HepG2 (cell line): ENCODE measurements around the gene CDK12. TPM values are rescaled to one million over a fixed set of nuclear protein-coding genes. Genes with fewer than 3 reads are reported as not detected.
A peak's percentile ranks its signal among the peaks of the same experiment; 100 is the strongest.

Experiments used
- ADNP ChIP-seq: sonication (generic); formaldehyde crosslinking; IDR thresholded peaks from 2 replicates; pipeline ENCODE4 v1.4.0; 2020; ENCODE audit warnings: missing genetic modification reagents
- ARID2 ChIP-seq: sonication (generic); formaldehyde crosslinking; IDR thresholded peaks from 2 replicates; pipeline ENCODE4 v1.8.1; 2022; ENCODE audit warnings: mild to moderate bottlenecking, missing genetic modification reagents, borderline replicate concordance
- ARNTL ChIP-seq: sonication (generic); formaldehyde crosslinking; IDR thresholded peaks from 2 replicates; pipeline ENCODE4 v1.4.0; 2020; ENCODE audit warnings: mild to moderate bottlenecking, missing genetic modification reagents
- GABPA ChIP-seq, 2 experiments: IDR thresholded peaks; 2 replicates each; pipeline ENCODE4 v1.6.1; 2011 to 2016; ENCODE audit warnings: low read depth in 2 of 2, low read length in 1 of 2, missing biosample characterization in 1 of 2, missing genetic modification characterization in 1 of 2
- HHEX ChIP-seq: IDR thresholded peaks from 2 replicates; pipeline ENCODE4 v1.6.1; 2016; ENCODE audit warnings: control low read depth
- KDM5B ChIP-seq: sonication (generic); formaldehyde crosslinking; IDR thresholded peaks from 2 replicates; pipeline ENCODE4 v1.4.0; 2020; ENCODE audit warnings: missing genetic modification reagents, mild to moderate bottlenecking, borderline replicate concordance
- KLF12 ChIP-seq: sonication (generic); formaldehyde crosslinking; IDR thresholded peaks from 2 replicates; pipeline ENCODE4 v1.4.0; 2020; ENCODE audit warnings: missing genetic modification reagents, borderline replicate concordance
- KMT2A ChIP-seq: sonication (generic); formaldehyde crosslinking; IDR thresholded peaks from 2 replicates; pipeline ENCODE4 v1.4.0; 2020; ENCODE audit warnings: missing genetic modification reagents
- MIER2 ChIP-seq: IDR thresholded peaks from 2 replicates; pipeline ENCODE4 v1.6.1; 2016; ENCODE audit warnings: missing biosample characterization, missing genetic modification reagents
- NCOA1 ChIP-seq: sonication (generic); formaldehyde crosslinking; IDR thresholded peaks from 2 replicates; pipeline ENCODE4 v1.9.0; 2021; ENCODE audit warnings: missing genetic modification reagents
- POLR2AphosphoS5 ChIP-seq: IDR thresholded peaks from 2 replicates; pipeline ENCODE4 v1.6.1; 2012; ENCODE audit warnings: low read depth, low read length
- SP4 ChIP-seq: sonication (generic); formaldehyde crosslinking; IDR thresholded peaks from 2 replicates; pipeline ENCODE4 v1.8.1; 2023; ENCODE audit warnings: mild to moderate bottlenecking, missing genetic modification reagents
- TBX2 ChIP-seq: sonication (generic); formaldehyde crosslinking; IDR thresholded peaks from 2 replicates; pipeline ENCODE4 v1.5.0; 2020; ENCODE audit warnings: missing genetic modification reagents, mild to moderate bottlenecking, borderline replicate concordance
- USF2 ChIP-seq, 2 experiments: sonication (generic) in 1 of 2; formaldehyde crosslinking in 1 of 2; IDR thresholded peaks; 2 replicates each; pipeline versions ENCODE4 v1.5.1 to v1.6.1; 2011 to 2020; ENCODE audit warnings: borderline replicate concordance in 1 of 2, low read depth in 1 of 2, low read length in 1 of 2, mild to moderate bottlenecking in 1 of 2, missing genetic modification reagents in 1 of 2, moderate library complexity in 1 of 2
- XRCC5 ChIP-seq: fragments of 200-400 bp; formaldehyde crosslinking; optimal IDR thresholded peaks from 2 replicates; pipeline ENCODE3; 2017; ENCODE audit warnings: mild to moderate bottlenecking, low read length
- ZFP36 ChIP-seq: fragments of 150-350 bp; IDR thresholded peaks from 2 replicates; pipeline ENCODE4 v1.6.1; 2018; ENCODE audit warnings: borderline replicate concordance, low read length, low read depth; ENCODE audit not compliant: partially characterized antibody
- ZNF282 ChIP-seq: fragments of 450-650 bp; IDR thresholded peaks from 2 replicates; pipeline ENCODE4 v1.6.1; 2018; ENCODE audit not compliant: partially characterized antibody
- ZNF292 ChIP-seq: sonication (generic); formaldehyde crosslinking; IDR thresholded peaks from 2 replicates; pipeline ENCODE4 v1.8.1; 2022; ENCODE audit warnings: mild to moderate bottlenecking, low read depth, missing genetic modification reagents, borderline replicate concordance
- ZNF350 ChIP-seq: sonication (generic); formaldehyde crosslinking; IDR thresholded peaks from 2 replicates; pipeline ENCODE4 v1.4.0; 2020; ENCODE audit warnings: mild to moderate bottlenecking, low read depth, missing genetic modification reagents, borderline replicate concordance
- ZNF44 ChIP-seq: sonication (generic); formaldehyde crosslinking; IDR thresholded peaks from 2 replicates; pipeline ENCODE4 v1.5.1; 2020; ENCODE audit warnings: mild to moderate bottlenecking, missing genetic modification reagents
- ZNF619 ChIP-seq: sonication (generic); formaldehyde crosslinking; IDR thresholded peaks from 2 replicates; pipeline ENCODE4 v1.4.0; 2020; ENCODE audit warnings: mild to moderate bottlenecking, missing genetic modification reagents
- polyA plus RNA-seq, 8 experiments: library from polyadenylated mRNA; depleted of rRNA in 3 of 8; stranded (reverse) in 7 of 8; unstranded in 1 of 8; fragments of >200 nt; fragmentation: Illumina TruSeq in 4 of 8; extraction: Trizol in 4 of 8; gene quantifications; 2 replicates each; pipeline versions ENCODE4 v1.2.1 to v1.2.3, GENCODE V29; 2011 to 2016; ENCODE audit warnings: low read depth in 4 of 8, missing spikeins in 1 of 8, mixed read lengths in 1 of 8; ENCODE audit not compliant: insufficient read depth in 1 of 8
- total RNA-seq, 5 experiments: library from RNA; depleted of rRNA; stranded (reverse); fragments of >200 nt; fragmentation: Illumina TruSeq; extraction: Trizol; gene quantifications; 2 replicates each; pipeline ENCODE4 v1.2.3, GENCODE V29; 2016; ENCODE audit warnings: low read depth in 1 of 5
- TF ChIP-seq, protein P1 (sequence below): sonication (generic); formaldehyde crosslinking; IDR thresholded peaks from 2 replicates; pipeline ENCODE4 v1.5.0; 2020; ENCODE audit warnings: missing genetic modification reagents, mild to moderate bottlenecking, borderline replicate concordance
- TF ChIP-seq, protein P2 (sequence below): sonication (generic); formaldehyde crosslinking; IDR thresholded peaks from 2 replicates; pipeline ENCODE4 v1.5.0; 2020; ENCODE audit warnings: missing genetic modification reagents
- TF ChIP-seq, protein P3 (sequence below): IDR thresholded peaks from 2 replicates; pipeline ENCODE4 v1.6.1; 2016; ENCODE audit warnings: low read depth
- TF ChIP-seq, protein P4 (sequence below): sonication (generic); formaldehyde crosslinking; IDR thresholded peaks from 2 replicates; pipeline ENCODE4 v1.4.0; 2020; ENCODE audit warnings: mild to moderate bottlenecking, missing genetic modification reagents

CDK12 gene
- total and polyA plus RNA-seq, 2 of the 13 experiments (the other 11 are each of a cell fraction or from before 2014, with no cell fraction given): 24.0 to 88.6 TPM

DNA sequence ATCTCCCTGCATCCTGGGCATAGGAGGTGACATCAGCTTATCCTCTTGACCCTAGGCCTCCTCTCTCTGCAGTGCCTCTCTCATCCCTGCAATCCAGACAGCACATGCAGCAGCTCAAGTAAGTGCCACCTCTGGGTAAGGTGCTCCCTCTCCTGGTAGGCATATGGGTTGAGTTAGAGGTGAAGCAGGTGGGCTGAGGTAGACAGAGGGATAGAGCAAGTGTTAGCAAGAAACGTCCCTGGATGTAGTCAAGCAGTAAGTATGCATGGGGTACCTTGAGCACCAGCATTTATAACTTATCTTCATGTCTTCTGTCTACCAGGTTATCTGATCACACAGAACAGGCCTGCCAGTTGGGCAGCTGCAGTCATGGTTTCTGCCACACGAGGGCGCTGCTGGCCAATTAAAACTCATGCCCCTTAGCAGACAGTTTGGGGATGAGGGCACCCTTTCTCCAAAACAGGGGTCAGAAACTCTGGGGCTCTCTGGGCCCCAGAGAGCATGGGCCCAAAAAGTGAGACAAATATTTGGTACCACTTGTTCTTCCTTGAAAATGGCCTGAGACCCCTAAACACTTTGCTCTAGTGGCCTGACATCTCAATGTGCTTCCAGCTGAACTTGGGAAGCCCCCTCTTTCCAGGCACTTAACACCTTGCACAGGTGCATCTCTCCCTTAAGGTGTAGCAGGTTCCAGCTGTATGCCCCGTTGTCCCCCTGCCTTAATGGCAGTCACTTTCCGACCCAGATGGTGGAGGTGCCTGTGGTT lies 86.6 kb downstream of the CDK12 start (continued):
- TF ChIP-seq ARNTL (CRISPR knock-in tag) (no peak), KDM5B (CRISPR knock-in tag) (no peak), ZFP36 (no peak), XRCC5 (peak; percentile 85), ZNF619 (CRISPR knock-in tag) (peak; percentile 39; the same call in 1 of the 2 replicates), ARID2 (CRISPR knock-in tag) (no peak), ZNF44 (CRISPR knock-in tag) (no peak), HHEX (CRISPR knock-in tag) (no peak), TBX2 (CRISPR knock-in tag) (0 out of 2 replicates have a peak, but pooled peaks have one; percentile 29), USF2 (IDR thresholded peaks at IDR 0.05; ENCODE audit: low read depth, low read length) (no peak), USF2 (CRISPR knock-in tag; IDR thresholded peaks at IDR 0.05; ENCODE audit: borderline replicate concordance) (no peak), POLR2AphosphoS5 (no peak), ADNP (CRISPR knock-in tag) (no peak), KLF12 (no peak), ZNF292 (CRISPR knock-in tag) (no peak), KMT2A (no peak), NCOA1 (CRISPR knock-in tag) (no peak), GABPA (IDR thresholded peaks at IDR 0.05; ENCODE audit: low read depth, low read length) (no peak), GABPA (CRISPR knock-in tag; IDR thresholded peaks at IDR 0.05; ENCODE audit: low read depth) (no peak), SP4 (0 out of 2 replicates have a peak, but pooled peaks have one; percentile 28), ZNF282 (no peak), ZNF350 (CRISPR knock-in tag) (0 out of 2 replicates have a peak, but pooled peaks have one; percentile 38), MIER2 (CRISPR knock-in tag) (0 out of 2 replicates have a peak, but pooled peaks have one; percentile 44)
- TF ChIP-seq, protein P1, sequence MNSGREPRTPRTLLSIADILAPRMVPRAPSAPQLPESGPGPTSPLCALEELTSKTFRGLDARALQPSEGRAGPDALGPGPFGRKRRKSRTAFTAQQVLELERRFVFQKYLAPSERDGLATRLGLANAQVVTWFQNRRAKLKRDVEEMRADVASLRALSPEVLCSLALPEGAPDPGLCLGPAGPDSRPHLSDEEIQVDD (CRISPR knock-in tag): no peak
- TF ChIP-seq, protein P2, sequence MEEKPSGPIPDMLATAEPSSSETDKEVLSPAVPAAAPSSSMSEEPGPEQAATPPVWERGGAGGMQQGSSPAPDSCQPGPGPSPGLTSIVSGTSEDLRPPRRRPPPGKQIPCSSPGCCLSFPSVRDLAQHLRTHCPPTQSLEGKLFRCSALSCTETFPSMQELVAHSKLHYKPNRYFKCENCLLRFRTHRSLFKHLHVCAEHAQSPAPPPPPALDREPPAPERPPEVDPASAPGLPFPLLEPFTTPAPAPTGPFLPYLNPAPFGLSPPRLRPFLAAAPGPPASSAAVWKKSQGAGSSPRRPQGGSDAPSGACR (CRISPR knock-in tag): no peak
- TF ChIP-seq, protein P3, sequence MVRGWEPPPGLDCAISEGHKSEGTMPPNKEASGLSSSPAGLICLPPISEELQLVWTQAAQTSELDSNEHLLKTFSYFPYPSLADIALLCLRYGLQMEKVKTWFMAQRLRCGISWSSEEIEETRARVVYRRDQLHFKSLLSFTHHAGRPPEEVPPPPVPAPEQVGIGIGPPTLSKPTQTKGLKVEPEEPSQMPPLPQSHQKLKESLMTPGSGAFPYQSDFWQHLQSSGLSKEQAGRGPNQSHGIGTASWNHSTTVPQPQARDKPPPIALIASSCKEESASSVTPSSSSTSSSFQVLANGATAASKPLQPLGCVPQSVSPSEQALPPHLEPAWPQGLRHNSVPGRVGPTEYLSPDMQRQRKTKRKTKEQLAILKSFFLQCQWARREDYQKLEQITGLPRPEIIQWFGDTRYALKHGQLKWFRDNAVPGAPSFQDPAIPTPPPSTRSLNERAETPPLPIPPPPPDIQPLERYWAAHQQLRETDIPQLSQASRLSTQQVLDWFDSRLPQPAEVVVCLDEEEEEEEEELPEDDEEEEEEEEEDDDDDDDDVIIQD (CRISPR knock-in tag): 0 out of 2 replicates have a peak, but pooled peaks have one; percentile 17
- TF ChIP-seq, protein P4, sequence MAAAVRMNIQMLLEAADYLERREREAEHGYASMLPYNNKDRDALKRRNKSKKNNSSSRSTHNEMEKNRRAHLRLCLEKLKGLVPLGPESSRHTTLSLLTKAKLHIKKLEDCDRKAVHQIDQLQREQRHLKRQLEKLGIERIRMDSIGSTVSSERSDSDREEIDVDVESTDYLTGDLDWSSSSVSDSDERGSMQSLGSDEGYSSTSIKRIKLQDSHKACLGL (CRISPR knock-in tag): no peak
